ENCODE measurements around the gene PQBP1.

DNA sequence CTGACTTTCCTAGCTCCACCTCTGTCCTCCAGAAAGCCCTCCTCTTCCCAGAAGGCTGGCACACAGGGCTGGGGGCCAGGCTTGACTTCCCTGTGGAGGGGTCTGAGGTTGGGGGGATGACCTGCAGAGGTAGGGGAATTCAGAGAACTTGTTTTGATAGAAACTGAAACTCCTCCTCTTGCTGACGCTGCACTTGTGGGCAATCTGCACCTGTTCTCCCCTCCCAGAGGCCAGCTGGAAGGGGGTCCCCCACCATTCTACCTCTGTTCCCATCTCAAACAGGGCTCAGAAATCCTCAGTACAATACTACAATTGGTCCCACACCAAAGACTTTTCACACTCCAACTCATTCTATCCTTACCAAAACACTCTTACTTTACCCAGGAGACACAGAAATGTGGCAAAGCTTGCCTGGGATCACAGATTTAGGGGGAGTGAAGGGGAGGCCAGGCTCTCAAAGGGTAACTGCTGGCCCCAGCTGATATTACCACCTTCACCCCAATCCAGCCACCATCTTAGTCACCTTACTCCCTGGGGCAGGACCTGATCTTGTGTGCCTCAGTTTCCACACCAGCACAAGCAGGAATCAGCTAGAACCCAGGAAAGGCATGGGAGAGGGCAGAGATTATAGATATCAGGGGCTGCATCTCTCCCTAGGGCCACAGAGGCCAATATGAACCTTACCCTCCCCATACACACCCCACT lies 41.1 kb downstream of the PQBP1 start:
- TF ChIP-seq, protein P1, sequence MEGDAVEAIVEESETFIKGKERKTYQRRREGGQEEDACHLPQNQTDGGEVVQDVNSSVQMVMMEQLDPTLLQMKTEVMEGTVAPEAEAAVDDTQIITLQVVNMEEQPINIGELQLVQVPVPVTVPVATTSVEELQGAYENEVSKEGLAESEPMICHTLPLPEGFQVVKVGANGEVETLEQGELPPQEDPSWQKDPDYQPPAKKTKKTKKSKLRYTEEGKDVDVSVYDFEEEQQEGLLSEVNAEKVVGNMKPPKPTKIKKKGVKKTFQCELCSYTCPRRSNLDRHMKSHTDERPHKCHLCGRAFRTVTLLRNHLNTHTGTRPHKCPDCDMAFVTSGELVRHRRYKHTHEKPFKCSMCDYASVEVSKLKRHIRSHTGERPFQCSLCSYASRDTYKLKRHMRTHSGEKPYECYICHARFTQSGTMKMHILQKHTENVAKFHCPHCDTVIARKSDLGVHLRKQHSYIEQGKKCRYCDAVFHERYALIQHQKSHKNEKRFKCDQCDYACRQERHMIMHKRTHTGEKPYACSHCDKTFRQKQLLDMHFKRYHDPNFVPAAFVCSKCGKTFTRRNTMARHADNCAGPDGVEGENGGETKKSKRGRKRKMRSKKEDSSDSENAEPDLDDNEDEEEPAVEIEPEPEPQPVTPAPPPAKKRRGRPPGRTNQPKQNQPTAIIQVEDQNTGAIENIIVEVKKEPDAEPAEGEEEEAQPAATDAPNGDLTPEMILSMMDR (IDR thresholded peaks at IDR 0.05) = no peak
- no peak for TF ChIP-seq EP300 (IDR thresholded peaks at IDR 0.05)

All from gastroesophageal sphincter (tissue), 3 donors.